ENCODE results near the gene HIF1A. TPM values are rescaled to one million over a fixed set of nuclear protein-coding genes. Genes with fewer than 3 reads are reported as not detected.

Gene HIF1A
- total RNA-seq, 1 donor from 2014 or later, result 435 TPM

GRCh38 chr14:61724133-61724532 is 28.8 kb downstream of the HIF1A start:
- Histone ChIP-seq H2AFZ (ENCODE audit: low read depth, low read length) (no peak overlapping the region), H3K4me1 (ENCODE audit: insufficient read depth, low read length) (peaks cover 4% of the 10 kb centered on the region), H3K79me2 (ENCODE audit: insufficient read depth, low read length) (peaks cover 98% of the 10 kb centered on the region), H3K27ac (ENCODE audit: low read depth, low read length) (no peak overlapping the region), H3K4me2 (ENCODE audit: low read length) (no peak overlapping the region), H3K9ac (ENCODE audit: low read length) (no peak overlapping the region), H3K36me3 (ENCODE audit: insufficient read depth, low read length) (peaks cover 67% of the 10 kb centered on the region), H4K20me1 (ENCODE audit: insufficient read depth, low read length) (peaks cover 83% of the 10 kb centered on the region), H3K27me3 (ENCODE audit: insufficient read depth, low read length) (no peaks in the 10 kb centered on the region), H3K4me3 (ENCODE audit: insufficient read depth, low read depth, low read length) (no peak overlapping the region), H3K9me3 (ENCODE audit: insufficient read depth, low read depth, low read length) (no peaks in the 10 kb centered on the region)
- DNase-seq (ENCODE audit: low read depth) (no peak), FAIRE-seq (no peak)
- H3K27ac Mint-ChIP-seq (ENCODE audit: unreplicated experiment), result no peak overlapping the region
- no peak overlapping the region for H3K4me3 Mint-ChIP-seq (ENCODE audit: unreplicated experiment)
- peaks cover 45% of the 10 kb centered on the region for H3K4me1 Mint-ChIP-seq (ENCODE audit: low read depth, unreplicated experiment)
- no peaks in the 10 kb centered on the region for H3K27me3 Mint-ChIP-seq (ENCODE audit: low read depth, unreplicated experiment)
- H3K9me3 Mint-ChIP-seq (ENCODE audit: unreplicated experiment), result no peaks in the 10 kb centered on the region
- TF ChIP-seq EZH2 (IDR thresholded peaks at IDR 0.05; ENCODE audit: insufficient read depth, low read length), result no peak
- TF ChIP-seq CTCF (IDR thresholded peaks at IDR 0.05; ENCODE audit: insufficient read depth, low read depth, low read length), result no peak
- peaks cover 19% of the 10 kb centered on the region for H3K36me3 Mint-ChIP-seq (ENCODE audit: low read depth, unreplicated experiment)

- no peak overlapping the region for H3K27ac ChIP-seq (ENCODE audit: low read depth, low read length)
- Mint-ChIP-seq H3K4me3 (ENCODE audit: unreplicated experiment) (no peak overlapping the region), H3K27ac (ENCODE audit: unreplicated experiment) (peak overlapping the region; percentile 67), H3K36me3 (ENCODE audit: low read depth, unreplicated experiment) (peaks cover 18% of the 10 kb centered on the region), H3K9me3 (ENCODE audit: unreplicated experiment) (no peaks in the 10 kb centered on the region), H3K27me3 (ENCODE audit: low read depth, unreplicated experiment) (no peaks in the 10 kb centered on the region), H3K4me1 (ENCODE audit: low read depth, unreplicated experiment) (peaks cover 44% of the 10 kb centered on the region)
- no peaks in the 10 kb centered on the region for H3K4me1 ChIP-seq (ENCODE audit: insufficient read depth, low read length)
- no peaks in the 10 kb centered on the region for H3K27me3 ChIP-seq (ENCODE audit: insufficient read depth, low read length)
- DNase-seq (ENCODE audit: low read depth) (no peak), FAIRE-seq (no peak)
- TF ChIP-seq CTCF (IDR thresholded peaks at IDR 0.05; ENCODE audit: insufficient read depth, low read depth, low read length), result no peak
- TF ChIP-seq EZH2 (IDR thresholded peaks at IDR 0.05; ENCODE audit: insufficient read depth, low read length), result no peak
- H3K36me3 ChIP-seq (ENCODE audit: insufficient read depth, low read length), result peaks cover 85% of the 10 kb centered on the region
- no peak overlapping the region for H3K4me3 ChIP-seq (ENCODE audit: insufficient read depth, low read depth, low read length)
- no peak overlapping the region for H3K4me2 ChIP-seq (ENCODE audit: low read length)
- H2AFZ ChIP-seq (ENCODE audit: low read depth, low read length), result no peak overlapping the region
- H4K20me1 ChIP-seq (ENCODE audit: insufficient read depth, low read length), result peaks cover 78% of the 10 kb centered on the region
- no peaks in the 10 kb centered on the region for H3K9me3 ChIP-seq (ENCODE audit: insufficient read depth, low read depth, low read length)
- H3K79me2 ChIP-seq (ENCODE audit: insufficient read depth, low read length), result peaks cover 94% of the 10 kb centered on the region
- no peak overlapping the region for H3K9ac ChIP-seq (ENCODE audit: low read length)
These were observed 31.7 kb downstream of the HIF1A start for GRCh38 chr14:61726778-61727658.
